SHP77 treated with DMSO at 0.1 percent for 48 hours (cell line): ENCODE results near the gene PANK2.
"Not testable (repeated sequence)": the region's sequence is repeated elsewhere in the genome, so short reads cannot be mapped to it uniquely, and the experiment has no call there.

Experiments used
- DNase-seq: peaks from one replicate; lab custom pipeline; 2025; lab: John Stamatoyannopoulos, UW

The PANK2 gene

GRCh38 chr20:3929713-3930060 lies 40.5 kb downstream of the PANK2 start:
- DNase-seq, result no peak

- no peak for DNase-seq
Measured at GRCh38 chr20:3930265-3931206, 41.3 kb downstream of the PANK2 start.

GRCh38 chr20:3931664-3932063 lies 42.5 kb downstream of the PANK2 start:
- no peak for DNase-seq

GRCh38 chr20:3932277-3932676 lies 43.1 kb downstream of the PANK2 start:
- DNase-seq, result no peak

- DNase-seq, result no peak
Measured at GRCh38 chr20:3932681-3933080, 43.5 kb downstream of the PANK2 start.

GRCh38 chr20:3933218-3933617 lies 44.0 kb downstream of the PANK2 start:
- no peak for DNase-seq

- DNase-seq, result no peak
Measured at GRCh38 chr20:3934624-3935023, 45.4 kb downstream of the PANK2 start.

- DNase-seq, result no peak
Measured at GRCh38 chr20:3935295-3935955, 46.2 kb downstream of the PANK2 start.

GRCh38 chr20:3935956-3936340 lies 46.8 kb downstream of the PANK2 start:
- DNase-seq, result no peak

GRCh38 chr20:3937618-3938017 lies 48.4 kb downstream of the PANK2 start:
- DNase-seq, result no peak

- no peak for DNase-seq
Measured at GRCh38 chr20:3940905-3941304, 51.7 kb downstream of the PANK2 start.

- not testable (repeated sequence) for DNase-seq
Measured at GRCh38 chr20:3946666-3947065, 57.5 kb downstream of the PANK2 start.

- DNase-seq, result no peak
Measured at GRCh38 chr20:3964719-3965118, 75.5 kb downstream of the PANK2 start.

GRCh38 chr20:3966571-3966970 lies 77.4 kb downstream of the PANK2 start:
- DNase-seq, result no peak

- no peak for DNase-seq
Measured at GRCh38 chr20:3970016-3970415, 80.8 kb downstream of the PANK2 start.

- no peak for DNase-seq
Measured at GRCh38 chr20:3971145-3971544, 82.0 kb downstream of the PANK2 start.

GRCh38 chr20:3972161-3972560 lies 83.0 kb downstream of the PANK2 start:
- DNase-seq, result no peak

GRCh38 chr20:3972631-3973030 lies 83.4 kb downstream of the PANK2 start:
- not testable (repeated sequence) for DNase-seq

GRCh38 chr20:3973705-3974104 lies 84.5 kb downstream of the PANK2 start:
- DNase-seq, result no peak

- no peak for DNase-seq
Measured at GRCh38 chr20:3976511-3976910, 87.3 kb downstream of the PANK2 start.
